Naive thymus-derived CD4-positive, alpha-beta T cell (primary cell): ENCODE results near the gene MAPK12. TPM values are rescaled to one million over a fixed set of nuclear protein-coding genes. Genes with fewer than 3 reads are reported as not detected.
A peak's percentile ranks its signal among the peaks of the same experiment; 100 is the strongest.

Experiments
- ATAC-seq: fragments of 150-1000 bp; cut with Tn5 transposase; 2 replicates; pipeline ENCODE4 v1.10.0; 2021; ENCODE audit warnings: mild to moderate bottlenecking, moderate library complexity
- CTCF ChIA-PET: fragments of 350-600 bp; sonication (Branson Sonifier 250); formaldehyde crosslinking; loops from one replicate; lab custom pipeline; 2021; ENCODE audit warnings: antibody characterized with exemption; lab: Charles Lee
- POLR2A ChIA-PET: fragments of 350-600 bp; sonication (Branson Sonifier 250); formaldehyde crosslinking; loops from one replicate; lab custom pipeline; 2021; ENCODE audit warnings: antibody characterized with exemption, inconsistent platforms; lab: Charles Lee
- DNase-seq, 9 donors: peaks; one replicate each; pipeline versions ENCODE4 v3.0.0 to v3.0.0-alpha.2; 2020 to 2022; ENCODE audit warnings: mixed read lengths in 1 of 9
- H3K27ac ChIP-seq: one replicate; pipeline ENCODE4 v1.7.0; 2013; ENCODE audit warnings: mild to moderate bottlenecking, low read depth, low read length, moderate library complexity
- H3K27me3 ChIP-seq, 2 donors: one replicate each; pipeline ENCODE4 v1.7.0; 2013; ENCODE audit warnings: low read length in 2 of 2, mild to moderate bottlenecking in 2 of 2, moderate library complexity in 2 of 2; ENCODE audit not compliant: control insufficient read depth in 2 of 2, insufficient read depth in 2 of 2
- H3K36me3 ChIP-seq, 3 experiments: 1 replicate in 2 of 3; 2 replicates in 1 of 3; pipeline ENCODE4 v1.7.0; 2013; ENCODE audit warnings: low read length in 3 of 3, mild to moderate bottlenecking in 3 of 3, moderate library complexity in 1 of 3; ENCODE audit not compliant: insufficient read depth in 3 of 3, control insufficient read depth in 2 of 3
- H3K4me1 ChIP-seq, 2 donors: one replicate each; pipeline ENCODE4 v1.7.0; 2013; ENCODE audit warnings: low read length in 2 of 2, mild to moderate bottlenecking in 2 of 2, moderate library complexity in 1 of 2; ENCODE audit not compliant: control insufficient read depth in 2 of 2, insufficient read depth in 2 of 2
- H3K4me3 ChIP-seq: 2 replicates; pipeline ENCODE4 v1.7.0; 2013; ENCODE audit warnings: mild to moderate bottlenecking, low read length
- H3K9me3 ChIP-seq, 3 experiments: 1 replicate in 2 of 3; 2 replicates in 1 of 3; pipeline ENCODE4 v1.7.0; 2013; ENCODE audit warnings: low read length in 3 of 3; ENCODE audit not compliant: control insufficient read depth in 2 of 3
- H3K27ac Mint-ChIP-seq, 9 donors: one replicate each; pipeline ENCODE4 v1.8.0; 2020 to 2022; ENCODE audit warnings: mixed read lengths in 9 of 9, mild to moderate bottlenecking in 8 of 9, moderate library complexity in 5 of 9, inconsistent platforms in 2 of 9
- H3K27me3 Mint-ChIP-seq, 5 donors: one replicate each; pipeline ENCODE4 v1.8.0; 2021 to 2022; ENCODE audit warnings: mixed read lengths in 5 of 5, mild to moderate bottlenecking in 1 of 5
- H3K36me3 Mint-ChIP-seq, 5 donors: one replicate each; pipeline ENCODE4 v1.8.0; 2020 to 2022; ENCODE audit warnings: mixed read lengths in 5 of 5, mild to moderate bottlenecking in 3 of 5, inconsistent platforms in 1 of 5
- H3K4me1 Mint-ChIP-seq, 7 donors: one replicate each; pipeline ENCODE4 v1.8.0; 2020 to 2022; ENCODE audit warnings: mixed read lengths in 7 of 7, mild to moderate bottlenecking in 3 of 7, inconsistent platforms in 1 of 7
- H3K4me3 Mint-ChIP-seq, 10 donors: one replicate each; pipeline ENCODE4 v1.8.0; 2020 to 2022; ENCODE audit warnings: mild to moderate bottlenecking in 10 of 10, mixed read lengths in 10 of 10, moderate library complexity in 6 of 10, inconsistent platforms in 2 of 10
- H3K9me3 Mint-ChIP-seq, 11 donors: one replicate each; pipeline ENCODE4 v1.8.0; 2020 to 2022; ENCODE audit warnings: mixed read lengths in 11 of 11, mild to moderate bottlenecking in 4 of 11, inconsistent platforms in 1 of 11, moderate library complexity in 1 of 11
- intact Hi-C, 2 donors: fragments of 100-400 bp; cut with micrococcal nuclease; formaldehyde crosslinking; loops; one replicate each; pipeline ENCODE4 v1.15.1; 2023
- polyA plus RNA-seq, 2 donors: library from polyadenylated mRNA; unstranded; fragments of 300-500 nt; fragmentation: Illumina TruSeq; gene quantifications; one replicate each; pipeline ENCODE4 v1.2.3, GENCODE V29; 2021
- total RNA-seq, 6 experiments: library from RNA in 5 of 6; stranded (reverse) in 5 of 6; gene quantifications; 1 replicate in 5 of 6; 2 replicates in 1 of 6; pipeline ENCODE4 v1.2.3 and lab custom pipeline; 2021 to 2026

MAPK12 gene
- total and polyA plus RNA-seq, 7 experiments from 2014 or later = 0.07 to 6.2 (median 2.1) TPM; not detected in 1

GRCh38 chr22:50260801-50261614, 475 bp downstream of the MAPK12 start:
- Histone ChIP-seq H3K27me3 (peaks cover 4% of the 10 kb centered on the region in 2 donors), H3K27ac (no peak overlapping the region), H3K4me3 (no peak overlapping the region), H3K36me3 (no peaks in the 10 kb centered on the region), H3K9me3 (no peaks in the 10 kb centered on the region), H3K4me1 (peaks cover 0 to 4% of the 10 kb centered on the region in 2 donors)
- Mint-ChIP-seq H3K27ac (no peak overlapping the region), H3K27me3 (peaks cover 4 to 29% (median 15%) of the 10 kb centered on the region in 5 donors), H3K4me3 (peak overlapping the region in 2 of 10 donors; percentile 33), H3K36me3 (peaks cover 0 to 3% (median 0%) of the 10 kb centered on the region in 5 donors), H3K4me1 (peaks cover 0 to 9% (median 6%) of the 10 kb centered on the region in 7 donors), H3K9me3 (no peaks in the 10 kb centered on the region)
- CTCF ChIA-PET = no interaction called here
- ATAC-seq (peak; percentile 32), DNase-seq (peak in 1 of 9 donors; percentile 49)
- POLR2A ChIA-PET = no interaction called here
- intact Hi-C loops = no loop called here

GRCh38 chr22:50260434-50260800, 1.1 kb downstream of the MAPK12 start:
- POLR2A ChIA-PET = no interaction called here
- Mint-ChIP-seq H3K4me3 (peak overlapping the region in 2 of 10 donors; percentile 33), H3K27me3 (peaks cover 4 to 29% (median 15%) of the 10 kb centered on the region in 5 donors), H3K27ac (no peak overlapping the region), H3K4me1 (peaks cover 0 to 8% (median 6%) of the 10 kb centered on the region in 7 donors), H3K36me3 (peaks cover 0 to 3% (median 0%) of the 10 kb centered on the region in 5 donors), H3K9me3 (no peaks in the 10 kb centered on the region)
- H3K27me3 ChIP-seq = peaks cover 4% of the 10 kb centered on the region in 2 donors
- ATAC-seq = no peak
- H3K4me1 ChIP-seq = peaks cover 0 to 4% of the 10 kb centered on the region in 2 donors
- no peaks in the 10 kb centered on the region for H3K36me3 ChIP-seq
- no peaks in the 10 kb centered on the region for H3K9me3 ChIP-seq
- H3K4me3 ChIP-seq = no peak overlapping the region
- intact Hi-C loops = no loop called here
- no peak for DNase-seq
- no peak overlapping the region for H3K27ac ChIP-seq
- CTCF ChIA-PET = no interaction called here

GRCh38 chr22:50259302-50259701, 2.2 kb downstream of the MAPK12 start:
- CTCF ChIA-PET = no interaction called here
- POLR2A ChIA-PET = no interaction called here
- Mint-ChIP-seq H3K4me1 (peaks cover 0 to 8% (median 6%) of the 10 kb centered on the region in 7 donors), H3K36me3 (no peaks in the 10 kb centered on the region), H3K27ac (peak overlapping the region in 1 of 9 donors; percentile 14), H3K9me3 (no peaks in the 10 kb centered on the region), H3K4me3 (peak overlapping the region in 2 of 10 donors; percentile 48 to 49), H3K27me3 (peaks cover 4 to 28% (median 12%) of the 10 kb centered on the region in 5 donors)
- intact Hi-C loops = no loop called here
- Histone ChIP-seq H3K4me1 (peaks cover 0 to 4% of the 10 kb centered on the region in 2 donors), H3K27ac (no peak overlapping the region), H3K4me3 (no peak overlapping the region), H3K36me3 (no peaks in the 10 kb centered on the region), H3K27me3 (peaks cover 4% of the 10 kb centered on the region in 2 donors), H3K9me3 (no peaks in the 10 kb centered on the region)
- no peak for DNase-seq
- ATAC-seq = no peak

GRCh38 chr22:50258361-50259292, 2.9 kb downstream of the MAPK12 start:
- H3K9me3 ChIP-seq = no peaks in the 10 kb centered on the region
- intact Hi-C loops = no loop called here
- ATAC-seq = no peak
- no peaks in the 10 kb centered on the region for H3K36me3 ChIP-seq
- H3K4me3 ChIP-seq = no peak overlapping the region
- Mint-ChIP-seq H3K36me3 (no peaks in the 10 kb centered on the region), H3K4me3 (peak overlapping the region in 3 of 10 donors; percentile 16 to 49 (median 48)), H3K27ac (peak overlapping the region in 2 of 9 donors; percentile 14 to 70), H3K9me3 (no peaks in the 10 kb centered on the region), H3K4me1 (peaks cover 0 to 8% (median 6%) of the 10 kb centered on the region in 7 donors), H3K27me3 (peaks cover 4 to 25% (median 11%) of the 10 kb centered on the region in 5 donors)
- H3K27me3 ChIP-seq = peaks cover 4% of the 10 kb centered on the region in 2 donors
- no peak for DNase-seq
- H3K4me1 ChIP-seq = peaks cover 0 to 4% of the 10 kb centered on the region in 2 donors
- no peak overlapping the region for H3K27ac ChIP-seq
- CTCF ChIA-PET = no interaction called here
- POLR2A ChIA-PET = no interaction called here

GRCh38 chr22:50257451-50258360, 3.8 kb downstream of the MAPK12 start:
- peaks cover 4 to 21% (median 8%) of the 10 kb centered on the region in 5 donors for H3K27me3 Mint-ChIP-seq
- peak overlapping the region in 1 of 9 donors; percentile 39 for H3K27ac Mint-ChIP-seq
- Histone ChIP-seq H3K4me1 (peaks cover 0 to 4% of the 10 kb centered on the region in 2 donors), H3K9me3 (no peaks in the 10 kb centered on the region), H3K27me3 (peaks cover 0 to 1% of the 10 kb centered on the region in 2 donors), H3K36me3 (no peaks in the 10 kb centered on the region), H3K27ac (no peak overlapping the region), H3K4me3 (no peak overlapping the region)
- H3K4me3 Mint-ChIP-seq = no peak overlapping the region
- ChIA-PET POLR2A (no interaction called here), CTCF (no interaction called here)
- no peaks in the 10 kb centered on the region for H3K9me3 Mint-ChIP-seq
- no peak for DNase-seq
- H3K36me3 Mint-ChIP-seq = no peaks in the 10 kb centered on the region
- no peak for ATAC-seq
- intact Hi-C loops = no loop called here
- H3K4me1 Mint-ChIP-seq = peaks cover 0 to 8% (median 6%) of the 10 kb centered on the region in 7 donors

- peaks cover 0 to 5% (median 2%) of the 10 kb centered on the region in 7 donors for H3K4me1 Mint-ChIP-seq
- ATAC-seq = no peak
- no peaks in the 10 kb centered on the region for H3K27me3 ChIP-seq
- peaks cover 0 to 4% of the 10 kb centered on the region in 2 donors for H3K4me1 ChIP-seq
- H3K9me3 ChIP-seq = no peaks in the 10 kb centered on the region
- H3K36me3 Mint-ChIP-seq = no peaks in the 10 kb centered on the region
- no peaks in the 10 kb centered on the region for H3K9me3 Mint-ChIP-seq
- H3K4me3 Mint-ChIP-seq = no peak overlapping the region
- ChIA-PET POLR2A (no interaction called here), CTCF (no interaction called here)
- H3K27ac Mint-ChIP-seq = no peak overlapping the region
- H3K27me3 Mint-ChIP-seq = peaks cover under 1 to 15% (median 2%) of the 10 kb centered on the region in 5 donors
- DNase-seq = no peak
- no peak overlapping the region for H3K27ac ChIP-seq
- intact Hi-C loops = no loop called here
- no peak overlapping the region for H3K4me3 ChIP-seq
- no peaks in the 10 kb centered on the region for H3K36me3 ChIP-seq
These were observed 4.4 kb downstream of the MAPK12 start for GRCh38 chr22:50257041-50257440.
